ENCODE measurements around the gene APOL4. TPM values are rescaled to one million over a fixed set of nuclear protein-coding genes. Genes with fewer than 3 reads are reported as not detected.

Gene APOL4
- total RNA-seq, 1 donor = not detected

- peak; percentile 53 for DNase-seq (ENCODE audit: low read depth)
- TF ChIP-seq CTCF (IDR thresholded peaks at IDR 0.05; ENCODE audit: insufficient read depth, low read depth, low read length) = no peak
- peak overlapping the region; percentile 84 for H3K4me3 ChIP-seq (ENCODE audit: low read depth, low read length)
Measured at GRCh38 chr22:36237462-36238372, 36.1 kb upstream of the APOL4 start.

GRCh38 chr22:36236388-36237319 lies 35.0 kb upstream of the APOL4 start:
- DNase-seq (ENCODE audit: low read depth) = no peak
- no peak for TF ChIP-seq CTCF (IDR thresholded peaks at IDR 0.05; ENCODE audit: insufficient read depth, low read depth, low read length)
- peak overlapping the region; percentile 84 for H3K4me3 ChIP-seq (ENCODE audit: low read depth, low read length)

- TF ChIP-seq CTCF (IDR thresholded peaks at IDR 0.05; ENCODE audit: insufficient read depth, low read depth, low read length) = no peak
- H3K4me3 ChIP-seq (ENCODE audit: low read depth, low read length) = no peak overlapping the region
- DNase-seq (ENCODE audit: low read depth) = no peak
Measured at GRCh38 chr22:36235585-36235984, 34.0 kb upstream of the APOL4 start.

GRCh38 chr22:36234919-36235318 lies 33.3 kb upstream of the APOL4 start:
- no peak for TF ChIP-seq CTCF (IDR thresholded peaks at IDR 0.05; ENCODE audit: insufficient read depth, low read depth, low read length)
- DNase-seq (ENCODE audit: low read depth) = no peak
- no peak overlapping the region for H3K4me3 ChIP-seq (ENCODE audit: low read depth, low read length)

GRCh38 chr22:36234213-36234612 lies 32.6 kb upstream of the APOL4 start:
- no peak for DNase-seq (ENCODE audit: low read depth)
- no peak overlapping the region for H3K4me3 ChIP-seq (ENCODE audit: low read depth, low read length)
- TF ChIP-seq CTCF (IDR thresholded peaks at IDR 0.05; ENCODE audit: insufficient read depth, low read depth, low read length) = no peak

- DNase-seq (ENCODE audit: low read depth) = no peak
- TF ChIP-seq CTCF (IDR thresholded peaks at IDR 0.05; ENCODE audit: insufficient read depth, low read depth, low read length) = no peak
- no peak overlapping the region for H3K4me3 ChIP-seq (ENCODE audit: low read depth, low read length)
Measured at GRCh38 chr22:36233796-36234195, 32.2 kb upstream of the APOL4 start.
